ENCODE results near the gene KRT15. TPM values are rescaled to one million over a fixed set of nuclear protein-coding genes. Genes with fewer than 3 reads are reported as not detected.
A peak's percentile ranks its signal among the peaks of the same experiment; 100 is the strongest.

Gene KRT15
- total and polyA plus RNA-seq, 2 experiments from 2014 or later = 6.8 to 10.6 TPM

DNA sequence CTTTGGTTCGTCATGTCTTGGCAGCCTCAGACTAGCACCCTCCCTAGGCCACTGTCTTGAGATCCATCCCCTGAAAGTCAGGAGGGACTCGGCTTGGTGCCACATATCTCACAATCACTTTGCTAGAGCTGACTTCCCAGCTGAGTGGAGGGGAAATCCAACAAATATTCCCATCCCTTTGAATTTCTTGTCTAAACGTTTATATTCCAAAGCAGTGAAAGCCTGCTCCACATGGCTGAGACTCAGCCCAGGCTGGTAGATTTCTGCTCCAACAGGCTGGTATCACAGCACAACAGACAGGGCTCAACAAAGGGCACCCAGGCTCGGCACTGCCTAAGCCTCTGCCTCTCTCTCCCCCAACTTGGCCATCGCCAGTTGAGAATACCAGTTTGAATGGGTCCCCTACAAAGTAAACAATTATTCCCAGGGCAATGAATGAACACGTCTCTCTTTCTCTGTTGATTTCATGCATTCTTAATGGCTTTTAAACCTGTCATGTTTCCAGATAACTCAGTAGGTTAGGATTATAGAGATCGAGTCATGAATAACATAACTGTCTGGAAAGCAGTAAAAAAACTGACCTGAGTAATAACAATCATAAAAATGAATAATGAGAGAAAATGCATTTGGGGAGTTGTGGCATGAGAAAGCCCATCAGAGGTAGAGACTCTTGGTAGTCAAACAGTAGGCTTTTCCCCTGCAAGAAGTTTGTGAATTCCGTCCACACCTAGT, 14.3 kb downstream of the KRT15 start:
- WGBS (ENCODE audit: low lambda C conversion rate, missing lambda C conversion rate) = 64% methylated on average over 8 of the region's 8 CpGs
- Histone ChIP-seq H3K36me3 (replicated peaks; ENCODE audit: insufficient read depth, low read depth) (no peaks in the 10 kb centered on the region), H4K20me1 (ENCODE audit: insufficient read depth, poor library complexity, severe bottlenecking) (no peaks in the 10 kb centered on the region), H3K4me1 (ENCODE audit: insufficient read depth) (peaks cover 18% of the 10 kb centered on the region), H3K4me3 (no peak overlapping the region), H3K9me3 (ENCODE audit: low read depth) (no peaks in the 10 kb centered on the region), H3K4me2 (no peak overlapping the region), H3K9me2 (replicated peaks; ENCODE audit: insufficient read depth) (no peaks in the 10 kb centered on the region), H3K27ac (no peak overlapping the region), H2AFZ (no peak overlapping the region), H3K27me3 (no peaks in the 10 kb centered on the region), H3K79me2 (no peaks in the 10 kb centered on the region)
- TF ChIP-seq EZH2 (IDR thresholded peaks at IDR 0.05; ENCODE audit: borderline replicate concordance) = no peak
- TF ChIP-seq CTCF (IDR thresholded peaks at IDR 0.05; ENCODE audit: poor library complexity) = no peak
- no peak for TF ChIP-seq EZH2phosphoT487 (IDR thresholded peaks at IDR 0.05; ENCODE audit: low read depth, severe bottlenecking, unreplicated experiment)
- DNase-seq (ENCODE audit: low spot score) = no peak

- H3K4me3 ChIP-seq = no peak overlapping the region
These were observed 15.5 kb downstream of the KRT15 start for GRCh38 chr17:41503202-41503601.

DNA sequence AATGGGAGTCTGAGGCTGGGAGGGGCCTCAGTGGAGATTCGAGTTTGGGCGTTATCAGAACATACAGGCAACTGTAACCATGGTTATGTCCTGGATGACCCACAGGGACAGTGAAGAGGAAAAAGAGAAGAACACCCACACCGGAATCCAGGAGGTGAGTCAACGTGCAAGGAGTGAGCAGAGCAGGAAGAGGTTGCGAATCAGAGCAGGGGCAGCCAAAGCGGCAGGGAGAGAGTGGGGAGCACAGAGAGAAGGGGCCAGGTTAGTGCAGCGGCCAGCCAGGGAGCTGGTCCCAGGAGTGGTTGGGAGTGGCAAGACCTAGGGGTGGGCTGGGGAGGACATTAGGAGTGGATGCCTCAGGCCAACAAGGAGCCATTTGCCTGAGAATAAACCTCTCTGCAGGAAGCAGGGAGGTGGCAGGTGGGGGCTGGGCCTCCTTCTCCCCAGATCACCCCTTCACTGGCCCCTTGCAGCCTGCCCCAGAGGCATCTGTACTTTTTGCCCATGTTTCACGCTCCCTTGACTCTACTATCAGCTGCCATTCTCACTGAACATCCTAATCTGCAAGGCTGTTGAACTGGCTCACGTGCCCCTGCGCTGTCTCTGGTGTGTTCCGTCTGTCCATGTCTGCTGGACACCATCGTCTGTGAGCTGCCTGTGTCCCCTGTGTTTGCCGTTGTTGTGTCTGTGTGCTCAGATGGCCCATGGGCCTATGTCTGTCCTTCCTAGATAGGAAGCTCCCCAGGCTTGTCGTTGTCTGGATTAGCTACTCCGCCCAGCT, 18.4 kb downstream of the KRT15 start:
- no peaks in the 10 kb centered on the region for H3K27me3 ChIP-seq
- no peak overlapping the region for H2AFZ ChIP-seq
- TF ChIP-seq EZH2 (IDR thresholded peaks at IDR 0.05; ENCODE audit: borderline replicate concordance) (no peak), EZH2phosphoT487 (IDR thresholded peaks at IDR 0.05; ENCODE audit: low read depth, severe bottlenecking, unreplicated experiment) (no peak)
- H3K4me3 ChIP-seq = no peak overlapping the region
- no peaks in the 10 kb centered on the region for H3K9me2 ChIP-seq (replicated peaks; ENCODE audit: insufficient read depth)
- peak; percentile 60 for DNase-seq (ENCODE audit: low spot score)
- no peaks in the 10 kb centered on the region for H4K20me1 ChIP-seq (ENCODE audit: insufficient read depth, poor library complexity, severe bottlenecking)
- no peaks in the 10 kb centered on the region for H3K79me2 ChIP-seq
- WGBS (ENCODE audit: low lambda C conversion rate, missing lambda C conversion rate) = 71% methylated on average over 15 of the region's 15 CpGs
- no peak overlapping the region for H3K4me2 ChIP-seq
- H3K9me3 ChIP-seq (ENCODE audit: low read depth) = no peaks in the 10 kb centered on the region
- no peaks in the 10 kb centered on the region for H3K36me3 ChIP-seq (replicated peaks; ENCODE audit: insufficient read depth, low read depth)
- no peaks in the 10 kb centered on the region for H3K4me1 ChIP-seq (ENCODE audit: insufficient read depth)
- H3K27ac ChIP-seq = no peak overlapping the region

More at GRCh38 chr17:41503202-41503601, 15.5 kb downstream of the KRT15 start:
- Histone ChIP-seq H3K4me2 (no peak overlapping the region), H3K27me3 (no peaks in the 10 kb centered on the region), H2AFZ (no peak overlapping the region), H4K20me1 (ENCODE audit: insufficient read depth, poor library complexity, severe bottlenecking) (no peaks in the 10 kb centered on the region), H3K36me3 (replicated peaks; ENCODE audit: insufficient read depth, low read depth) (no peaks in the 10 kb centered on the region), H3K9me3 (ENCODE audit: low read depth) (no peaks in the 10 kb centered on the region), H3K27ac (no peak overlapping the region), H3K79me2 (no peaks in the 10 kb centered on the region), H3K9me2 (replicated peaks; ENCODE audit: insufficient read depth) (no peaks in the 10 kb centered on the region), H3K4me1 (ENCODE audit: insufficient read depth) (peaks cover 18% of the 10 kb centered on the region)
- WGBS (ENCODE audit: low lambda C conversion rate, missing lambda C conversion rate) = 93% methylated on average over 9 of the region's 9 CpGs
- no peak for TF ChIP-seq EZH2 (IDR thresholded peaks at IDR 0.05; ENCODE audit: borderline replicate concordance)
- TF ChIP-seq CTCF (IDR thresholded peaks at IDR 0.05; ENCODE audit: poor library complexity) = no peak
- no peak for TF ChIP-seq EZH2phosphoT487 (IDR thresholded peaks at IDR 0.05; ENCODE audit: low read depth, severe bottlenecking, unreplicated experiment)
- no peak for DNase-seq (ENCODE audit: low spot score)

GRCh38 chr17:41499714-41500113, 19.0 kb downstream of the KRT15 start:
- Histone ChIP-seq H3K9me2 (replicated peaks; ENCODE audit: insufficient read depth) (no peaks in the 10 kb centered on the region), H3K9me3 (ENCODE audit: low read depth) (no peaks in the 10 kb centered on the region), H3K27me3 (no peaks in the 10 kb centered on the region), H3K4me1 (ENCODE audit: insufficient read depth) (no peaks in the 10 kb centered on the region), H3K4me2 (no peak overlapping the region), H3K4me3 (no peak overlapping the region), H2AFZ (no peak overlapping the region), H3K36me3 (replicated peaks; ENCODE audit: insufficient read depth, low read depth) (no peaks in the 10 kb centered on the region), H4K20me1 (ENCODE audit: insufficient read depth, poor library complexity, severe bottlenecking) (no peaks in the 10 kb centered on the region), H3K27ac (no peak overlapping the region), H3K79me2 (no peaks in the 10 kb centered on the region)
- 90% methylated on average over 5 of the region's 5 CpGs for WGBS (ENCODE audit: low lambda C conversion rate, missing lambda C conversion rate)
- TF ChIP-seq EZH2 (IDR thresholded peaks at IDR 0.05; ENCODE audit: borderline replicate concordance) (no peak), CTCF (IDR thresholded peaks at IDR 0.05; ENCODE audit: poor library complexity) (no peak), EZH2phosphoT487 (IDR thresholded peaks at IDR 0.05; ENCODE audit: low read depth, severe bottlenecking, unreplicated experiment) (no peak)
- no peak for DNase-seq (ENCODE audit: low spot score)
